ENCODE data around the gene KCNE3.

KCNE3 gene

GRCh38 chr11:74434528-74434927, 32.8 kb downstream of the KCNE3 start:
- Histone ChIP-seq H2AFZ (no peak overlapping the region), H3K9ac (no peak overlapping the region), H3K9me3 (ENCODE audit: control insufficient read depth, low read length) (no peaks in the 10 kb centered on the region), H3K4me3 (ENCODE audit: low read depth, low read length) (no peak overlapping the region), H3K27ac (no peak overlapping the region), H3K4me1 (no peaks in the 10 kb centered on the region), H3K27me3 (ENCODE audit: control insufficient read depth, insufficient read depth, low read length) (no peaks in the 10 kb centered on the region), H3K4me2 (ENCODE audit: low read length) (no peak overlapping the region), H3K79me2 (no peaks in the 10 kb centered on the region), H3K36me3 (ENCODE audit: control insufficient read depth, insufficient read depth, low read length) (no peaks in the 10 kb centered on the region)
- no peak for TF ChIP-seq CTCF (IDR thresholded peaks at IDR 0.05)

GRCh38 chr11:74429205-74429604, 38.1 kb downstream of the KCNE3 start:
- no peak overlapping the region for H3K4me3 ChIP-seq (ENCODE audit: low read depth, low read length)
- H3K4me1 ChIP-seq, result no peaks in the 10 kb centered on the region
- no peaks in the 10 kb centered on the region for H3K27me3 ChIP-seq (ENCODE audit: control insufficient read depth, insufficient read depth, low read length)
- H3K4me2 ChIP-seq (ENCODE audit: low read length), result no peak overlapping the region
- H2AFZ ChIP-seq, result no peak overlapping the region
- no peak overlapping the region for H3K27ac ChIP-seq
- TF ChIP-seq CTCF (IDR thresholded peaks at IDR 0.05), result no peak
- no peaks in the 10 kb centered on the region for H3K9me3 ChIP-seq (ENCODE audit: control insufficient read depth, low read length)
- no peaks in the 10 kb centered on the region for H3K36me3 ChIP-seq (ENCODE audit: control insufficient read depth, insufficient read depth, low read length)
- no peaks in the 10 kb centered on the region for H3K79me2 ChIP-seq
- H3K9ac ChIP-seq, result no peak overlapping the region

- Histone ChIP-seq H3K79me2 (no peaks in the 10 kb centered on the region), H3K9me3 (ENCODE audit: control insufficient read depth, low read length) (no peaks in the 10 kb centered on the region), H3K36me3 (ENCODE audit: control insufficient read depth, insufficient read depth, low read length) (no peaks in the 10 kb centered on the region), H3K9ac (no peak overlapping the region), H2AFZ (no peak overlapping the region), H3K4me1 (no peaks in the 10 kb centered on the region), H3K4me2 (ENCODE audit: low read length) (no peak overlapping the region), H3K27ac (no peak overlapping the region), H3K27me3 (ENCODE audit: control insufficient read depth, insufficient read depth, low read length) (no peaks in the 10 kb centered on the region), H3K4me3 (ENCODE audit: low read depth, low read length) (no peak overlapping the region)
- TF ChIP-seq CTCF (IDR thresholded peaks at IDR 0.05), result no peak
These were observed 39.9 kb downstream of the KCNE3 start for GRCh38 chr11:74427384-74427886.

GRCh38 chr11:74425100-74425499, 42.2 kb downstream of the KCNE3 start:
- H3K9ac ChIP-seq, result no peak overlapping the region

More at GRCh38 chr11:74425100-74425499, 42.2 kb downstream of the KCNE3 start:
- Histone ChIP-seq H3K4me2 (ENCODE audit: low read length) (no peak overlapping the region), H3K9me3 (ENCODE audit: control insufficient read depth, low read length) (no peaks in the 10 kb centered on the region), H2AFZ (no peak overlapping the region), H3K36me3 (ENCODE audit: control insufficient read depth, insufficient read depth, low read length) (no peaks in the 10 kb centered on the region), H3K79me2 (no peaks in the 10 kb centered on the region), H3K4me3 (ENCODE audit: low read depth, low read length) (no peak overlapping the region), H3K27me3 (ENCODE audit: control insufficient read depth, insufficient read depth, low read length) (no peaks in the 10 kb centered on the region), H3K4me1 (no peaks in the 10 kb centered on the region), H3K27ac (no peak overlapping the region)
- no peak for TF ChIP-seq CTCF (IDR thresholded peaks at IDR 0.05)
